Spinal cord (tissue), 10 donors: ENCODE measurements around the gene KCND2. TPM values are rescaled to one million over a fixed set of nuclear protein-coding genes. Genes with fewer than 3 reads are reported as not detected.
"Not testable (repeated sequence)": the region's sequence is repeated elsewhere in the genome, so short reads cannot be mapped to it uniquely, and the experiment has no call there.

Experiments used
- DNase-seq, 6 donors: peaks; one replicate each; pipeline versions ENCODE4 v3.0.0 to v3.0.0-alpha.2; 2013 to 2015; ENCODE audit warnings: low spot score in 6 of 6, low read depth in 4 of 6
- H3K27ac ChIP-seq: one replicate; pipeline ENCODE4 v1.5.1; 2013; ENCODE audit warnings: low read depth, low read length, control low read depth
- H3K27me3 ChIP-seq: one replicate; pipeline ENCODE4 v1.6.1; 2013; ENCODE audit warnings: low read length; ENCODE audit not compliant: control insufficient read depth, insufficient read depth
- H3K36me3 ChIP-seq: one replicate; pipeline ENCODE4 v1.6.1; 2013; ENCODE audit warnings: low read length; ENCODE audit not compliant: control insufficient read depth, insufficient read depth
- H3K4me1 ChIP-seq: one replicate; pipeline ENCODE4 v1.6.1; 2013; ENCODE audit warnings: low read length; ENCODE audit not compliant: control insufficient read depth, insufficient read depth
- H3K4me3 ChIP-seq: one replicate; pipeline ENCODE4 v1.5.1; 2013; ENCODE audit warnings: low read depth, low read length, control low read depth
- H3K9me3 ChIP-seq: one replicate; pipeline ENCODE4 v1.6.1; 2013; ENCODE audit warnings: low read length; ENCODE audit not compliant: control insufficient read depth, insufficient read depth
- WGBS: methylation state at CpG from one replicate; pipeline ENCODE4 v1.1.5; 2013; ENCODE audit warnings: missing lambda C conversion rate; ENCODE audit not compliant: insufficient coverage; 5-methylcytosine and 5-hydroxymethylcytosine counted together
- polyA plus RNA-seq, 2 donors: library from polyadenylated mRNA; unstranded; fragments of 120-200 nt; gene quantifications; one replicate each; pipeline ENCODE4 v1.2.1, GENCODE V29; 2013; ENCODE audit not compliant: insufficient read length in 2 of 2
- total RNA-seq, 2 donors: library from RNA; depleted of rRNA in 1 of 2; stranded (reverse); fragments of 120-200 nt in 1 of 2; fragments of >200 nt in 1 of 2; gene quantifications; one replicate each; pipeline versions ENCODE4 v1.2.3 to v1.2.4, GENCODE V29; 2013 to 2014
- donor health status: healthy.

The KCND2 gene
- total and polyA plus RNA-seq, 4 donors, result 25.2 to 86.4 (median 63.4) TPM

DNA sequence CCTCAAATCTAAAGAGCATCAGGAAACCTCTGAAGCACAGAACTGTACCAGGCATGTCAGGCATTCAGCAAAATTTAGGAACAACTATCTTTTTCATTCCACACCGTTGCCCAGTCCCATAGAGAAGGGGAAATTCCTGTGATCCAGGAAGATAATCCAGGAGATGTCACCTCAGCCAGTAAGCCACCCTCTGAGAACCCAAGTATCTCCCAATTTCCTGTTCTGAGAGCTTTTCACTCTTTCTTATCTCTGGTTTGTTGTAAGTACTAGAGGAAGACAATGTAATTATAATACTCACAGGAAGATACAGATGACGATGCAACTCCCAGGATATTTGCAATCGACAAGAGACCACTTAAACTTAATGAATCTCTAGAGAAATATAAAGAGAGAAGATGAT lies 487.9 kb downstream of the KCND2 start:
- no peak overlapping the region for H3K4me3 ChIP-seq
- H3K36me3 ChIP-seq, result no peaks in the 10 kb centered on the region
- no peaks in the 10 kb centered on the region for H3K27me3 ChIP-seq
- no peaks in the 10 kb centered on the region for H3K9me3 ChIP-seq
- no peak overlapping the region for H3K27ac ChIP-seq
- no peak for DNase-seq
- no peaks in the 10 kb centered on the region for H3K4me1 ChIP-seq
- WGBS, result 80% methylated on average over 1 of the region's 3 CpGs

DNA sequence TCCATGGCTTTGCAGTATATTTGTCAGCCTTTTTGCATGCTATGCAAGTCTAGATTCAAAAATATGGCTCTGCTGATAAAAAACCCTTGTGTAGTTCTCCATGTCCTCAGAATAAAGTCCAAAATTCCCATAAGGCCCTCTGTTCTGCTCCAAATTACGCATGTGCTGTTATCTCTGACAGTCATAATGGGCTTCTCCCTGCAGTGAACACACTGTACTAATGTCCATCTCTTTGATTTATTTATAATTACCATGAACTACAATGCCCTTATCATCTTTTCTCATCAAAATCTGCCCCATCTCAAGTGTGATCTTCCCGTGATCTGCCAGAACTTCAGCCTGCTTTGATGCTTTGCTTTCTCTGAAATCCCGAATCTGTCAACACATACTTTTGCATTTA lies 497.2 kb downstream of the KCND2 start:
- no CpG with 5 or more reads among the region's 3 CpGs for WGBS
- no peak overlapping the region for H3K4me3 ChIP-seq
- no peaks in the 10 kb centered on the region for H3K36me3 ChIP-seq
- no peaks in the 10 kb centered on the region for H3K4me1 ChIP-seq
- H3K27me3 ChIP-seq, result no peaks in the 10 kb centered on the region
- DNase-seq, result no peak
- H3K9me3 ChIP-seq, result no peaks in the 10 kb centered on the region
- H3K27ac ChIP-seq, result no peak overlapping the region

DNA sequence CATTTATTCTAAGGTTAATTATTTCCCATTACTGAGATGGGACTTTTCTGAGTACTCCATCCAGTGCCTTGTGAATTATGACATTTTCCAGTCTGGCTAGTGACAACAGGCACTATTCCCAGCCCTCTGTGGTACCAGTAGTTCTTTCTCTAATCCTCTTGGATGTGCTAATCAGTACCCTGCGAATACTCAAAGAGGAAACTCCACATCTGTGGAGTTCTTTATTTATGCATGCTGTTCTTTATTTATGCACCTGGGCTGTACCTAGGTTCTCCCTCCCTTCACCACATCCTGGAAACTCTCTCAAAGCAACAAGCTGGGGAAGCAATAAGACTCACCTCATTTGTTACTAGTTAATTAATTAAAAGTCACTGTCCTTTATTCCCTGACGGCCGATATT lies 501.5 kb downstream of the KCND2 start:
- H3K27ac ChIP-seq, result no peak overlapping the region
- H3K4me3 ChIP-seq, result no peak overlapping the region
- no peaks in the 10 kb centered on the region for H3K36me3 ChIP-seq
- H3K27me3 ChIP-seq, result no peaks in the 10 kb centered on the region
- 80% methylated on average over 2 of the region's 3 CpGs for WGBS
- H3K4me1 ChIP-seq, result no peaks in the 10 kb centered on the region
- DNase-seq, result no peak
- no peaks in the 10 kb centered on the region for H3K9me3 ChIP-seq

DNA sequence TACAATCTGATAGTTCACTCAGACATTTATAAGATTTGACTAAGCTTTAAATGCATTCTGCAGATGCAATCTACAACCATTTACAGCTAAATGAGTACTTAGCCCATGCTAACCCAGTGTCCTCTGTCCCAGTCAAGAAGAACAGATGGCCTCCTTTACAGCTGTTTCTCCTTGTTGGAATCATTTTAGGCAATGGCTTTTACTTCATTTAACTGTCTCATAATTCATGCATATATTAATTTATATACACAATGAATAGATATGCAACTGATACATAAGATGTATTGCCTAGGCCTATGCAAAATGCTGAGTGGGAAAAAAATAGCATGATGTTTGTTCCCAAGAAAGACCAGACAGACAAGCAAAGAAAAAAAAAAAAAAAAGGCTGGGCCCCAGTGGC lies 502.8 kb downstream of the KCND2 start:
- no peaks in the 10 kb centered on the region for H3K36me3 ChIP-seq
- no peak overlapping the region for H3K4me3 ChIP-seq
- no peak overlapping the region for H3K27ac ChIP-seq
- peak in 1 of 6 donors; percentile 22 for DNase-seq
- no peaks in the 10 kb centered on the region for H3K27me3 ChIP-seq
- H3K9me3 ChIP-seq, result no peaks in the 10 kb centered on the region
- H3K4me1 ChIP-seq, result no peaks in the 10 kb centered on the region

DNA sequence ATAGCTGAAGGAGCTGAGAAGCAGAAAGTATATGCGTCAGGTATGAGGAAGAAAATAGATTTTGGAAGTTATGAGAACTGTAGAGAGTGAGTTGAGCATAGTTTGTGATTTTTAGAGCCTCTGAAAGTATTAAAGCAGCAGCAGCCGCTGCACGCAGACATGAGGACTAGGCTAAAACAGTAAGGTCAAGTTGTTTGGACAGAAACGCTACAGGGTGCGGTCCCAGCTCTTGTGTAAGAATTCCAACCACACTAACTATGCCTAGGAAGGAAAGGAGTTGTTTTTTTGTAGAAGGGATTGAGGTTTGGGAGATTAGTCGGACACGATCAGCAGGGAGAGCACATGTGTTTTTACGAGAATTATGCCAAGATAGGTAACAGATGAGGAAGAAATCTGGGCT lies 506.1 kb downstream of the KCND2 start:
- WGBS, result 91% methylated on average over 4 of the region's 8 CpGs
- not testable (repeated sequence) for H3K9me3 ChIP-seq, H3K4me3 ChIP-seq, DNase-seq, H3K36me3 ChIP-seq, H3K27ac ChIP-seq, H3K27me3 ChIP-seq, H3K4me1 ChIP-seq

DNA sequence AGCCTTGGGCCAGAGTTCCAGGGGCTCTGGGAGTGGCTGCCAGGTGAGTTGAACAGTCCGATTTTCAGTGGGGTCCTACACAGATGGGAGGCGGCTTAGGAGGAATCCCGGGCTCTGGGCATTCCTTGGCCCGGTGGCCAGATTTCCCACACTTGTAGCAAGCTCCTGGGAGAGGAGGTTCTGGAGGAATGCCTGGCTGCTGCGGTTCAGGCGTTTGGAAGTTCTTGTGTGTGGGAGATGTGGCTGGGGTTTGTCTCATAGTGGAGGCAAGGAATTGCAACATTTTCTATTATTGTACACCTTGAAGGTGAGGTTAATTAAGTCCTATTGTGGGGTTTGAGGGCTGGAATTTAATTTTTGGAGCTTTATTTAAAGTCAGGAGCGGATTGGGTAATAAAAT lies 507.5 kb downstream of the KCND2 start:
- WGBS, result 95% methylated on average over 7 of the region's 7 CpGs
- not testable (repeated sequence) for H3K36me3 ChIP-seq

DNA sequence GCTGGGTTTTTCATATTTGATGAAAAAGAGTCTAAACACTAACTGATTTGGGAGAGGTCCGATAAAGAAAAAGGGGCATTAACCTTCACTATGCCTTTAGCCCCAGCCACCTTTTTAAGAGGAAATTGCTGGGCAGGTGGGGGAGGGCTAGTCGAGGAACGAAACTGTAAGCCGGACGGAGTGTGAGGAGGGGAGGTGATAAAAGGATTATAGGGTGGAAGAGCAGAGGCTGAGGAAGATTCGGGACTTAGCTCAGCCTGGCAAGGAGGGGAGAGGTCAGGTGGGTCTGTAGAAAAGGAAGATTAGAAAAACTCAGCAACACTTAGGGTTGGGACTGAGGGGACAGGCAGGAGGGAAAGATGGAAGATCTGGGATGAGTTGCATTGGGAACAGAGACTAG lies 508.0 kb downstream of the KCND2 start:
- 79% methylated on average over 5 of the region's 6 CpGs for WGBS
- Histone ChIP-seq H3K36me3 (no peaks in the 10 kb centered on the region), H3K4me3 (no peak overlapping the region), H3K27me3 (no peaks in the 10 kb centered on the region), H3K9me3 (no peaks in the 10 kb centered on the region), H3K4me1 (no peaks in the 10 kb centered on the region), H3K27ac (no peak overlapping the region)
- no peak for DNase-seq

More for the DNA sequence above, 507.5 kb downstream of the KCND2 start:
- H3K9me3 ChIP-seq, H3K27me3 ChIP-seq, H3K4me3 ChIP-seq, H3K4me1 ChIP-seq, H3K27ac ChIP-seq, DNase-seq: not testable (repeated sequence)

DNA sequence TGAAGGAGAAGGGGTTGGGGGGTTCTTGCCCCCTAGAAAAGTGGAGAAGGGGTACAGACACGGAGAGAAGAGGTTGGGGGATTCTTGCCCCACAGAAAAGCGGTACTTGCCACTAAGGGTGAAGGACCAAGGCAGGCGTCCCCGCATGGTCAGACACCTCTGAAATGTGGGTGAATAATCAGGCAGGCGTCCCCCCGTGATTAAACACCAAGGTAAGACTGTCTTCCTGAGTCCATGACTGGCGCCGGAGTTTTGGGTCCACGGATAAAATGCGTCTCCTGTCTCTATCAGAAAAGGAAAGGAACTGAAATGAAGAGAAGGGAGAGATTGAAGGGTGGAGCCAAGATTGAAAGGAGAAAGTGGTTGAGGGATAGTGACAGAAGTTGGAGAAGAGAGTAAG lies 508.9 kb downstream of the KCND2 start:
- 98% methylated on average over 10 of the region's 10 CpGs for WGBS
- not testable (repeated sequence) for H3K27ac ChIP-seq, DNase-seq, H3K4me3 ChIP-seq, H3K27me3 ChIP-seq, H3K9me3 ChIP-seq, H3K36me3 ChIP-seq, H3K4me1 ChIP-seq

DNA sequence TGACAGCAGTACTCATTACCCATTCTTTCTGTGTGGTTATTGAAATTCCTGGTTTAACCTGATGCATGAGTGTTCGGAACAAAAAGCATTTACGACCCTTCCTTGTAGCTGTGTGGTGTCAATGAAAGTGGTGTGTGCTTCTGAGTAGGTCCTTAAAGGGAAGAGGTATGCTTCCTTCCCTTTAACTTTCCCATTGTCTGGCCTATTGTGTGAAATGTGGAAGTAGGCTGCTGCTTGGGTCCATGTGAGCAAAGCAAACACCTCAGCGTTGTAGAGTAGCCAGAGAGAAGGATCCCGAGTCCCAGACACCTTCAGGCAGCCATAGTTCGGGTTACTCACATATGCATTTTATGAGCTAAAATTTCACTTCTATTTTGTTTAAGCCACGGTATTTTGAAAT lies 510.3 kb downstream of the KCND2 start:
- Histone ChIP-seq H3K4me1 (no peaks in the 10 kb centered on the region), H3K27me3 (no peaks in the 10 kb centered on the region), H3K27ac (no peak overlapping the region), H3K4me3 (no peak overlapping the region), H3K9me3 (no peaks in the 10 kb centered on the region), H3K36me3 (no peaks in the 10 kb centered on the region)
- no peak for DNase-seq
- 90% methylated on average over 3 of the region's 6 CpGs for WGBS

DNA sequence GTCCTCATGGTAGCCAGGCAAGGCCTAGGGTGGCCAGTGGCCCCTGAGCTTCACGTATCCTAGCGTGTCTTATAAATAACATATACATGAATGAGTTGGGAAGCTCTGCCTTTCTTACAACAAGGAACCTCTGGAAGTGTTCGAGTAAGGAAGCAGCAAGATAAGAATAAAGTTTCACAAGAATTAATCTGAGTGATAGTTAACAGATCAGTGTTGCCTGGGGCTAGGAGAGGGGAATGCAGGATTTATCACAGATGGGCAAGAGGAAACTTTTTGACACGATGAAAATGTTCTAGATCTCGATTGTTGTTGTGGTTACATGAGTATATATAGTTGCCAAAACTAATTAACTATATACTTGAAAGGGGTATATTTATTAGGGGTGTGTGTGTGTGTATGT lies 510.7 kb downstream of the KCND2 start:
- Histone ChIP-seq H3K27me3 (no peaks in the 10 kb centered on the region), H3K36me3 (no peaks in the 10 kb centered on the region), H3K9me3 (no peaks in the 10 kb centered on the region), H3K4me3 (no peak overlapping the region), H3K4me1 (no peaks in the 10 kb centered on the region), H3K27ac (no peak overlapping the region)
- WGBS, result 100% methylated on average over 1 of the region's 5 CpGs
- DNase-seq, result no peak
